Prostate gland (tissue), 2 donors: ENCODE measurements around the gene ARPP21. TPM values are rescaled to one million over a fixed set of nuclear protein-coding genes. Genes with fewer than 3 reads are reported as not detected.

Experiments used
- DNase-seq: peaks from one replicate; pipeline ENCODE4 v3.0.0-alpha.2; 2019; ENCODE audit warnings: low spot score
- H3K27ac ChIP-seq, 2 donors: fragments of 200-600 bp; sonication (generic); 2 replicates each; pipeline ENCODE4 v1.5.1; 2017 to 2019
- H3K27me3 ChIP-seq: fragments of 200-600 bp; sonication (generic); replicated peaks from 2 replicates; pipeline ENCODE4 v1.5.1; 2019; ENCODE audit not compliant: insufficient read depth
- H3K36me3 ChIP-seq, 2 donors: fragments of 200-600 bp; sonication (generic); 1 replicate in 1 of 2; 2 replicates in 1 of 2; pipeline versions ENCODE4 v1.5.1 to v1.8.1; 2017 to 2019
- H3K4me1 ChIP-seq: fragments of 200-600 bp; sonication (generic); replicated peaks from 2 replicates; pipeline ENCODE4 v1.5.1; 2019
- H3K4me3 ChIP-seq, 2 donors: fragments of 200-600 bp; sonication (generic); 2 replicates each; pipeline ENCODE4 v1.5.1; 2017 to 2019
- H3K9me3 ChIP-seq: fragments of 200-600 bp; sonication (generic); 2 replicates; pipeline ENCODE4 v1.5.1; 2017
- POLR2A ChIP-seq: fragments of 450-650 bp; IDR thresholded peaks from one replicate; pipeline ENCODE4 v1.6.1; 2016; ENCODE audit warnings: antibody characterized with exemption, mild to moderate bottlenecking
- POLR2AphosphoS5 ChIP-seq: sonication (generic); formaldehyde crosslinking; IDR thresholded peaks from one replicate; pipeline ENCODE4 v1.6.1; 2017; ENCODE audit warnings: antibody characterized with exemption
- WGBS: methylation state at CpG from one replicate; pipeline ENCODE4 v1.1.5; 2018; 5-methylcytosine and 5-hydroxymethylcytosine counted together
- intact Hi-C: fragments of 100-400 bp; cut with DNase I; formaldehyde crosslinking; loops from one replicate; pipeline ENCODE4 v1.14.2; 2022
- total RNA-seq, 2 donors: library from RNA; depleted of rRNA; stranded (reverse); fragments of >200 nt; gene quantifications; one replicate each; pipeline ENCODE4 v1.1.0, GENCODE V29; 2016
- TF ChIP-seq, protein P1 (sequence below), 4 experiments: fragments of 200-600 bp in 2 of 4; fragments of 450-650 bp in 2 of 4; sonication (generic) in 2 of 4; IDR thresholded peaks; 1 replicate in 3 of 4; 2 replicates in 1 of 4; pipeline ENCODE4 v1.5.1; 2016 to 2019; ENCODE audit warnings: antibody characterized with exemption in 4 of 4, mild to moderate bottlenecking in 2 of 4, moderate library complexity in 2 of 4

ARPP21 gene
- total RNA-seq, 2 donors from 2014 or later, result 8.1 TPM; not detected in 1

DNA sequence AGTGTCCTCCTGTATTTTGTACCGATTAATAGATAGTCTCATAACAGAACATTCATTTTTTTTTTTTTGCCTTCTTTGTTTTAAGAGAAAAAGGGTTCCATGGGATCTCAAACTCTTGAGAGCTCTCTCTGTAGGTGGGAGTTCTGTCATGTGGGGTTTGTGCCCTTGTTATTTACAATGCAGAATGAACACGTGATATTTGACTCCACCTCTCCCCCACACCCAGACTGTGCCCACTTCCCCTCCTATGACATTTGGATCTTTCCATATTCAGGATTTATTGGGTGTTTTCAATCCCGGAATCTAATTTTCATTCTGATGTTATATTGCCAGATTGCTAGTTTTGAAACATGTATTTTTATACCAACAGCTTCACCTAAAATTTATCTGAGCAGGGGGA is 49.5 kb downstream of the ARPP21 start:
- 76% methylated on average over 3 of the region's 3 CpGs for WGBS
- H3K4me1 ChIP-seq, result no peaks in the 10 kb centered on the region

DNA sequence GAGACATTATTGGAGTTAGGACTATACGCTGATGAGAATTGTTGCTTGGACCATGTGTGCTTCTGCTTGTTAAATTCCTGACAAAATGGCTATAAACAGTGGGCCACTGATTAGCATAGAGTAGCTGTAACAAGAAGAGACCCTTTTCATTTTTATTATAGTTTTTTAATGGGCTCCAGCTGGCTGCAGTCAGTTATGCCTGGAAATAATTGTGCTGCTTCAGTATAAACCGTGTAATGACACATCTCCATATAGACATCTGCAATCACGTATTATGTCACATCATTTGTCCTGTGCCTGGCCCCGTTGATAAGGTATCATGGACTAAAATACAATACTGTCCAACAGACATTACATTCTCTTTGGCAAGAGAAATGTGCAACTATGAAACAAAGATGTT is 50.9 kb downstream of the ARPP21 start:
- no peaks in the 10 kb centered on the region for H3K4me1 ChIP-seq
- no peak overlapping the region for H3K4me3 ChIP-seq
- DNase-seq, result no peak
- no peaks in the 10 kb centered on the region for H3K27me3 ChIP-seq
- no peaks in the 10 kb centered on the region for H3K9me3 ChIP-seq
- WGBS, result 61% methylated on average over 4 of the region's 4 CpGs
- H3K36me3 ChIP-seq, result no peaks in the 10 kb centered on the region
- TF ChIP-seq POLR2AphosphoS5 (no peak), POLR2A (no peak)
- TF ChIP-seq, protein P1, sequence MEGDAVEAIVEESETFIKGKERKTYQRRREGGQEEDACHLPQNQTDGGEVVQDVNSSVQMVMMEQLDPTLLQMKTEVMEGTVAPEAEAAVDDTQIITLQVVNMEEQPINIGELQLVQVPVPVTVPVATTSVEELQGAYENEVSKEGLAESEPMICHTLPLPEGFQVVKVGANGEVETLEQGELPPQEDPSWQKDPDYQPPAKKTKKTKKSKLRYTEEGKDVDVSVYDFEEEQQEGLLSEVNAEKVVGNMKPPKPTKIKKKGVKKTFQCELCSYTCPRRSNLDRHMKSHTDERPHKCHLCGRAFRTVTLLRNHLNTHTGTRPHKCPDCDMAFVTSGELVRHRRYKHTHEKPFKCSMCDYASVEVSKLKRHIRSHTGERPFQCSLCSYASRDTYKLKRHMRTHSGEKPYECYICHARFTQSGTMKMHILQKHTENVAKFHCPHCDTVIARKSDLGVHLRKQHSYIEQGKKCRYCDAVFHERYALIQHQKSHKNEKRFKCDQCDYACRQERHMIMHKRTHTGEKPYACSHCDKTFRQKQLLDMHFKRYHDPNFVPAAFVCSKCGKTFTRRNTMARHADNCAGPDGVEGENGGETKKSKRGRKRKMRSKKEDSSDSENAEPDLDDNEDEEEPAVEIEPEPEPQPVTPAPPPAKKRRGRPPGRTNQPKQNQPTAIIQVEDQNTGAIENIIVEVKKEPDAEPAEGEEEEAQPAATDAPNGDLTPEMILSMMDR (IDR thresholded peaks at IDR 0.05), result no peak
- H3K27ac ChIP-seq, result no peak overlapping the region
- intact Hi-C loops, result no loop called here

More for the DNA sequence above, 49.5 kb downstream of the ARPP21 start:
- intact Hi-C loops, result no loop called here
- no peaks in the 10 kb centered on the region for H3K9me3 ChIP-seq
- H3K4me3 ChIP-seq, result no peak overlapping the region
- TF ChIP-seq POLR2A (no peak), POLR2AphosphoS5 (no peak)
- TF ChIP-seq, protein P1 (IDR thresholded peaks at IDR 0.05), result no peak
- H3K36me3 ChIP-seq, result no peaks in the 10 kb centered on the region
- no peaks in the 10 kb centered on the region for H3K27me3 ChIP-seq
- DNase-seq, result no peak
- no peak overlapping the region for H3K27ac ChIP-seq

DNA sequence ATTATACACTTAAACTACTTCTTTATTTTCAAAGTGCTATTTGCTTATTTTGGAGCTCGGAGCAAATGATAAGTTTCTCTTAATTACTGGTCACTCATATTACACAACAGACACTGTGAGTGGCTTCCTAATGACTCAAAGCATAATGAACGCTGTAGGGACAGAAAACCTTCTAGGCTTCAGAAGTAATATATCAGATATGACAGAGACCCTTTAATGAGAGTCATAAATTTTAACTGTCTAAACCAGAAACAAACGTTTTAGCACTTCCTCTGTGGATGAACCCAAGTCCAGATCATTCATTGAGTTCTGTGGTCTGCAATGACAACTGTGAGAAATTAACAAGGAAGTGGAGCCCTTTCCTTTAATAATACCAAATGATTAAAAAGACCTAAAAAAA is 66.6 kb downstream of the ARPP21 start:
- no peaks in the 10 kb centered on the region for H3K36me3 ChIP-seq
- TF ChIP-seq POLR2AphosphoS5, result no peak
- no peaks in the 10 kb centered on the region for H3K9me3 ChIP-seq
- DNase-seq, result no peak
- no peaks in the 10 kb centered on the region for H3K4me1 ChIP-seq
- H3K4me3 ChIP-seq, result no peak overlapping the region
- no peak overlapping the region for H3K27ac ChIP-seq
- H3K27me3 ChIP-seq, result no peaks in the 10 kb centered on the region
- intact Hi-C loops, result no loop called here
- 45% methylated on average over 3 of the region's 3 CpGs for WGBS

DNA sequence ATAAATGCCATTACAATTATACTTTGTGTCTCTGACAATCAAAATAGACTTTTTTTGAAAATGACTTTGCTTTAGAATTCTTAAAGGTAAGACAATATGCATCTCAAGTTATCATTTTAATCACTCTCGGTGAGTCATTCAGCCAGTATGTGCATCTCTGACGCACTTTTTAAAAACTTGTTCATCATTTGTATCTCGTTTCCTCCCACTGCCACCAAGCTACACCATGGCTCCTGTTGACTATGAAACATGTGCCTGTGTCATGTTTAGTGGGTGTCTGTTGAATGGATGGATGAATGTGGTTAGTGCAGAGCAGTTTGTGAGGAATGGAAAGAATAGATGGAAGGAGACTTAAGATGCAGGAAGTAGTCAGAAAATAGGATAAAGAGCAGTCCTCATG is 68.6 kb downstream of the ARPP21 start:
- no peaks in the 10 kb centered on the region for H3K4me1 ChIP-seq
- TF ChIP-seq POLR2AphosphoS5 (no peak), POLR2A (no peak)
- TF ChIP-seq, protein P1 (IDR thresholded peaks at IDR 0.05), result no peak
- no peak overlapping the region for H3K4me3 ChIP-seq
- 82% methylated on average over 3 of the region's 3 CpGs for WGBS
- intact Hi-C loops, result no loop called here
- H3K36me3 ChIP-seq, result no peaks in the 10 kb centered on the region
- DNase-seq, result no peak
- no peaks in the 10 kb centered on the region for H3K27me3 ChIP-seq
- no peaks in the 10 kb centered on the region for H3K9me3 ChIP-seq
- H3K27ac ChIP-seq, result no peak overlapping the region

DNA sequence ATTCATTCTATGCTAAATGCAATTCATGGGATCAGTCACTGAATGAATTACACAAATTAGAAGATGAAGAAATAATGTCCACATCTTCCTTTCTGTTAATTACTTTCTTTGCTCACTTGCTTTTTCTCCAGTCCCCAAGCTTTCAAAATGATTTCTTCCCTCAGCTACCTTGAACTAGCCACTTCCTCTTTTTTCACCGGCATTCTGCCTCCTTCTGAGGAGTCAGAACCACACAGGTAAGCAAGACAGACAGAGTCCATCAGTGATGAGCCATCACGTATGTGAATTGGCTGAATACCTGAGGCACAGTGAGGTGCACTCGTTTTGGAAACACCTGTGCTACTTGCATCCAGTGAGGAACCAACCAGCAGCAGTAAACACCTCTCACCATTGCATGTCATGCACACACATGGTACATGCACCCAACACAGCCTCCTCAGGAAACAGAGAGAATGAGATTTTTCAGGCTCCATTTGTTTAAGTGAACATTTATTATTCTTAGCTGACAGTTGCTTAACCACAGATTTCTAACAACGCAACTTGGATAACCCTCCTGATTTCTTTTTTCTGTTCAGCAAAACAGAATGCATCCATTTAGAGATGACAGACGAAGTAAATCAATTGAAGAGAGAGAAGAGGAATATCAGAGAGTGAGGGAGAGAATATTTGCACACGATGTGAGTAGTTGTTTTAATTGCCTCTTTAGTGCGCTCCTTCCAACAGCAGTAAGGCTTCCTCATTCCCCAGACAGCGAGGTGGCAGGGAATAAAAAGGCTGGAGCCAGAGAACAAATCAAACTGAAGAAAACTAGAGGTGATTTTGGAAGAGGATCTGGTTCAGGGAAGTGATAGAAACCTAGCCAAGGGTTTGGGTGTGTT is 69.3 kb downstream of the ARPP21 start:
- no peak for DNase-seq
- H3K36me3 ChIP-seq, result no peaks in the 10 kb centered on the region
- no peaks in the 10 kb centered on the region for H3K4me1 ChIP-seq
- no peak overlapping the region for H3K4me3 ChIP-seq
- intact Hi-C loops, result no loop called here
- H3K27ac ChIP-seq, result no peak overlapping the region
- WGBS, result 58% methylated on average over 8 of the region's 8 CpGs
- H3K27me3 ChIP-seq, result no peaks in the 10 kb centered on the region
- TF ChIP-seq POLR2A (no peak), POLR2AphosphoS5 (no peak)
- TF ChIP-seq, protein P1 (IDR thresholded peaks at IDR 0.05), result no peak
- no peaks in the 10 kb centered on the region for H3K9me3 ChIP-seq
